ENCODE data around the gene CCDC78. TPM values are rescaled to one million over a fixed set of nuclear protein-coding genes. Genes with fewer than 3 reads are reported as not detected.

The CCDC78 gene
- total RNA-seq, 6 experiments from 2014 or later = 2.2 to 4.1 (median 3.4) TPM

DNA sequence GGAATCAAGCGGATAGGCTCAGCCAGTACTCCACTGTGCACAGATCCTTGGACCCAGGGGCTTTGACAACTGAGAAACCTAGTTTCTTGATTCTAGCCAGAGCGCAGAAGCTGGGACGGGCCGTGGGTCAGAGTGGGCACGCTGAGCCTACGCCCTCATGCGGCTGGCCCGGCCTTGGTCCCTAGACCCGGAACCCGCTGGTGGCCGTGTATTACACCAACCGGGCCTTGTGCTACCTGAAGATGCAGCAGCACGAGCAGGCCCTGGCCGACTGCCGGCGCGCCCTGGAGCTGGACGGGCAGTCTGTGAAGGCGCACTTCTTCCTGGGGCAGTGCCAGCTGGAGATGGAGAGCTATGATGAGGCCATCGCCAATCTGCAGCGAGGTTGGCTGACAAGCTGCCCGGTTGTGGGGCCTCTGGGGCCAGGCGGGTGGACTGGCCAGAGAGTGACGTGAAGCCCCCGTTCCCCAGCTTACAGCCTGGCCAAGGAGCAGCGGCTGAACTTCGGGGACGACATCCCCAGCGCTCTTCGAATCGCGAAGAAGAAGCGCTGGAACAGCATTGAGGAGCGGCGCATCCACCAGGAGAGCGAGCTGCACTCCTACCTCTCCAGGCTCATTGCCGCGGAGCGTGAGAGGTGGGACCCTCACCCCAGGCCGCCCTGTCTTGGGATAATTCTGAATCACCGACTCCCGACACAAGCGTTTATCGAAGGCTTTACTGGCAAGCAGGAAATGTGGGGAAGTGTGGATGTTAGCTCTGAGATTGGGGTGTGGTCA is 45.1 kb downstream of the CCDC78 start:
- H3K36me3 Mint-ChIP-seq (ENCODE audit: low read depth) = peaks cover 17% of the 10 kb centered on the region
- TF ChIP-seq, protein P1, sequence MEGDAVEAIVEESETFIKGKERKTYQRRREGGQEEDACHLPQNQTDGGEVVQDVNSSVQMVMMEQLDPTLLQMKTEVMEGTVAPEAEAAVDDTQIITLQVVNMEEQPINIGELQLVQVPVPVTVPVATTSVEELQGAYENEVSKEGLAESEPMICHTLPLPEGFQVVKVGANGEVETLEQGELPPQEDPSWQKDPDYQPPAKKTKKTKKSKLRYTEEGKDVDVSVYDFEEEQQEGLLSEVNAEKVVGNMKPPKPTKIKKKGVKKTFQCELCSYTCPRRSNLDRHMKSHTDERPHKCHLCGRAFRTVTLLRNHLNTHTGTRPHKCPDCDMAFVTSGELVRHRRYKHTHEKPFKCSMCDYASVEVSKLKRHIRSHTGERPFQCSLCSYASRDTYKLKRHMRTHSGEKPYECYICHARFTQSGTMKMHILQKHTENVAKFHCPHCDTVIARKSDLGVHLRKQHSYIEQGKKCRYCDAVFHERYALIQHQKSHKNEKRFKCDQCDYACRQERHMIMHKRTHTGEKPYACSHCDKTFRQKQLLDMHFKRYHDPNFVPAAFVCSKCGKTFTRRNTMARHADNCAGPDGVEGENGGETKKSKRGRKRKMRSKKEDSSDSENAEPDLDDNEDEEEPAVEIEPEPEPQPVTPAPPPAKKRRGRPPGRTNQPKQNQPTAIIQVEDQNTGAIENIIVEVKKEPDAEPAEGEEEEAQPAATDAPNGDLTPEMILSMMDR (IDR thresholded peaks at IDR 0.05) = peak; percentile 38
- DNase-seq = peak; percentile 20
- peaks cover 14% of the 10 kb centered on the region for H3K4me1 Mint-ChIP-seq (ENCODE audit: low read depth)
- H3K9me3 Mint-ChIP-seq = no peaks in the 10 kb centered on the region
- H3K4me3 Mint-ChIP-seq = peak overlapping the region; percentile 90
- peak overlapping the region; percentile 71 for H3K27ac Mint-ChIP-seq
- H3K27me3 Mint-ChIP-seq (ENCODE audit: insufficient read depth) = peaks cover 5% of the 10 kb centered on the region; the same call in 1 of the 2 replicates

DNA sequence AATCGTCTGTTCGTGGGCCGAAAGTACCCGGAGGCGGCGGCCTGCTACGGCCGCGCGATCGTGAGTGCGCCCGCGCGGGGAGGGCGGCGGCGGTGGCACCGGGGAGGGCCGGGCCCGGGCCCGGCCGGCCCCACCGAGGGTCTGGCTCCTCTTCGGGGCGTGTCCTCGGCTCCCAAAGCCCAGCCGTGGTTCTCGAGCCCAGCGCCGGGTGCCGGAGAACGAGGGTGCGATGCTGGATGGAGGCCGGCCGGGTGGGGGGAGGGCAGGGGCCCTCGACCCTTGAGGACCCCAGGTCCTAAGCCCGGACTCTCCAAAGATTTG is 45.7 kb downstream of the CCDC78 start:
- Mint-ChIP-seq H3K4me3 (peak overlapping the region; percentile 90), H3K9me3 (no peaks in the 10 kb centered on the region), H3K27me3 (ENCODE audit: insufficient read depth) (peaks cover 3% of the 10 kb centered on the region; the same call in 1 of the 2 replicates), H3K4me1 (ENCODE audit: low read depth) (peaks cover 14% of the 10 kb centered on the region), H3K27ac (peak overlapping the region; percentile 71; the same call in 1 of the 2 replicates), H3K36me3 (ENCODE audit: low read depth) (peaks cover 12% of the 10 kb centered on the region; the same call in 1 of the 2 replicates)
- TF ChIP-seq, protein P1 (IDR thresholded peaks at IDR 0.05) = no peak
- no peak for DNase-seq

DNA sequence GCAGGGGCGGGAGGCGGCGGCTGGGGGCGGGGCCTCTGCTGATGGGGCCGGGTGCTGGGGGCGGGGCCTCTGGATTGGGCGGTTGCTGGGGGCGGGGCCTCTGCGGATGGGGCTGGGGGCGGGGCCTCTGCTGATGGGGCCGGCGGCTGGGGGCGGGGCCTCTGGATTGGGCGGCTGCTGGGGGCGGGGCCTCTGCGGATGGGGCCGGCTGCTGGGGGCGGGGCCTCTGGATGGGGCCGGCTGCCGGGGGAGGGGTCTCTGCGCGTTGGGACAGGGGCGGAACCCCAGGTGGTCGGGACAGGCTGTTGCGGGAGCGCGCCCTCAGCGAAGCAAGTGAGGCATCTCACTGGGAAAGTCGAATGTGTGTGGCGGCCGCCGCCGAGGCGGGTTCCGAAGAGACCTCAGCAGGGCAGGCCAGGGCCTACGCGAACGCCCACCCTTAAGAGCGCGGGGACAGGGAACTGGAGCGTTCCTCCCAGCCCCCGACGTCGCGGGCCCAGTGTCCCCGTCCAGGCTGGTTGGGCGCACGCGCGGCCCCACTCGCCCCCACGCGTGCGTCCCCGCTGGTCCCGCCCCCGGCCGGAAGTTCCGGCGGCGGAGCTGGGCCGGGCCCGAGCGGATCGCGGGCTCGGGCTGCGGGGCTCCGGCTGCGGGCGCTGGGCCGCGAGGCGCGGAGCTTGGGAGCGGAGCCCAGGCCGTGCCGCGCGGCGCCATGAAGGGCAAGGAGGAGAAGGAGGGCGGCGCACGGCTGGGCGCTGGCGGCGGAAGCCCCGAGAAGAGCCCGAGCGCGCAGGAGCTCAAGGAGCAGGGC is 46.2 kb downstream of the CCDC78 start, which contains the start of gene STUB1:
Gene STUB1 (plus strand): TSS at position 597 of the 811 bp plus-strand sequence. CDS start 116 bp downstream, at position 713.
- H3K36me3 Mint-ChIP-seq (ENCODE audit: low read depth) = peaks cover 12% of the 10 kb centered on the region; the same call in 1 of the 2 replicates
- peaks cover 5% of the 10 kb centered on the region for H3K27me3 Mint-ChIP-seq (ENCODE audit: insufficient read depth)
- TF ChIP-seq, protein P1 (IDR thresholded peaks at IDR 0.05) = no peak
- peak; percentile 67 for DNase-seq
- peak within 1 kb of the TSS; percentile 90 for H3K4me3 Mint-ChIP-seq
- peak within 1 kb of the TSS; percentile 72 for H3K27ac Mint-ChIP-seq
- no peaks in the 10 kb centered on the region for H3K9me3 Mint-ChIP-seq
- H3K4me1 Mint-ChIP-seq (ENCODE audit: low read depth) = peaks cover 14% of the 10 kb centered on the region

DNA sequence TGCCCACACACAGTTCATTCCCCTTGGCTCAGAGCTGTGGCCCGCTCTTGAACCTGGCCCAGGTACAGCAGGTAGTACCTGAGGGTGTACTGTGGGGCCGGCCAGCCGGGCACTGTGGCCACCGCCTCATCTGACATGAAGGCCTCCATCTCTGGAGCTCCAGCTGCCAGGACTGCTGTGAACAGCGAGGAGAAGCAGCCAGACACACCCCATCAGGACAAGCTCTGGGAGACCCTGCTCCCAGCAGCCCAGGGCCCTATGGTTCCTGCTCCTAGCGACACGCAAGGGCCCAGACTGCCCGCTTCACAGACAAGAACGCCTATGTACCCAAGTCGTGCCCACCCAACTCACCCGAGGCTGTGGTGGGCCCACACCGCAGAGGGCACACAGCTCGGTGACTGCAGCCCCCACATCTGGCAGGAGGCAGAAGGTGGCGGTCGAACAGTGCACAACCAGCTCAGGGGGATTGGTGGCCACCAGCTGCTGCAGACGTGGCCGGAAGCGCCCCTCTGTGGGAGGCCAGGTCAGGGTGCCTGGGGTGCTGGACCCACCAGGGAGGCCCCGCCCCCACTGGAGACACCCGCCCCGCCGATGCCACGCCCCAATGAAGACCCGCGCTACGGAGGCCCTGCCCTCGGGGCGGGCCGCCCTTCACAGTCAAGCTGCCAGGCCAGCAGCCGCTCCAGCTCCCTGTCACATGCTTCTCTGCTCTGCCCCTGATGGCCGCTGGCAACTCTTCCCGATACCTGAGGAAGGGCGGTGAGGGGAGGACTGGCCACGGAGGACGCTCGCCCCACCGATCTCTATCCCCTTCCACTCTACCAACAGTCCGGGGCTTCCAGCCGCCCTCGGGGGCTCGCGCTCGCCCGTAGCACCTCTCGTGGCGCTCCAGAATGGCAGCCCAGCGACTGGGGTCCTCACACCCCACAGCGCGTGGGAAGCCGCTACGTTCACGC is 47.1 kb downstream of the CCDC78 start:
- Mint-ChIP-seq H3K4me1 (ENCODE audit: low read depth) (peaks cover 14% of the 10 kb centered on the region), H3K27me3 (ENCODE audit: insufficient read depth) (peaks cover 5% of the 10 kb centered on the region), H3K36me3 (ENCODE audit: low read depth) (peaks cover 12% of the 10 kb centered on the region; the same call in 1 of the 2 replicates), H3K27ac (peak overlapping the region; percentile 49), H3K4me3 (peak overlapping the region; percentile 72), H3K9me3 (no peaks in the 10 kb centered on the region)
- TF ChIP-seq, protein P1 (IDR thresholded peaks at IDR 0.05) = no peak
- peak; percentile 34 for DNase-seq

Data from HFFc6 (cell line).